Endodermal cell (in vitro differentiated cells): ENCODE measurements around the gene THY1. TPM values are rescaled to one million over a fixed set of nuclear protein-coding genes. Genes with fewer than 3 reads are reported as not detected.
A peak's percentile ranks its signal among the peaks of the same experiment; 100 is the strongest.

ENCODE experiments used
- DNase-seq: peaks from one replicate; pipeline ENCODE4 v3.0.0-alpha.2; 2017
- H3K27ac ChIP-seq: 2 replicates; pipeline ENCODE4 v1.5.1; 2013; ENCODE audit warnings: mild to moderate bottlenecking, low read depth, low read length, moderate library complexity
- H3K27me3 ChIP-seq: 2 replicates; pipeline ENCODE4 v1.6.1; 2013; ENCODE audit warnings: mild to moderate bottlenecking, low read length, moderate library complexity; ENCODE audit not compliant: insufficient read depth, control insufficient read depth, poor library complexity, severe bottlenecking
- H3K36me3 ChIP-seq: 2 replicates; pipeline ENCODE4 v1.7.0; 2013; ENCODE audit warnings: mild to moderate bottlenecking, low read length, moderate library complexity; ENCODE audit not compliant: control insufficient read depth, insufficient read depth
- H3K4me1 ChIP-seq: one replicate; pipeline ENCODE4 v1.7.0; 2013; ENCODE audit warnings: low read length; ENCODE audit not compliant: control insufficient read depth, insufficient read depth
- H3K4me3 ChIP-seq: 2 replicates; pipeline ENCODE4 v1.5.1; 2013; ENCODE audit warnings: mild to moderate bottlenecking, low read length, moderate library complexity
- H3K9ac ChIP-seq: 2 replicates; pipeline ENCODE4 v1.6.1; 2013; ENCODE audit warnings: mild to moderate bottlenecking, low read length, moderate library complexity; ENCODE audit not compliant: poor library complexity, severe bottlenecking; ENCODE audit errors: extremely low read depth
- H3K9me3 ChIP-seq: 2 replicates; pipeline ENCODE4 v1.6.1; 2013; ENCODE audit warnings: mild to moderate bottlenecking, low read length, moderate library complexity; ENCODE audit not compliant: control insufficient read depth
- H3K27ac Mint-ChIP-seq: 2 replicates; pipeline ENCODE4 v1.8.0; 2020; ENCODE audit warnings: mixed read lengths
- H3K27me3 Mint-ChIP-seq: 2 replicates; pipeline ENCODE4 v1.8.0; 2021; ENCODE audit warnings: mild to moderate bottlenecking, mixed read lengths; ENCODE audit not compliant: insufficient read depth
- H3K36me3 Mint-ChIP-seq: 2 replicates; pipeline ENCODE4 v1.8.0; 2020; ENCODE audit warnings: low read depth, mixed read lengths
- H3K4me1 Mint-ChIP-seq: 2 replicates; pipeline ENCODE4 v1.8.0; 2020; ENCODE audit warnings: mixed read lengths
- H3K4me3 Mint-ChIP-seq: 2 replicates; pipeline ENCODE4 v1.8.0; 2020; ENCODE audit warnings: mild to moderate bottlenecking, moderate library complexity, mixed read lengths
- H3K9me3 Mint-ChIP-seq: 2 replicates; pipeline ENCODE4 v1.8.0; 2020; ENCODE audit warnings: mild to moderate bottlenecking, mixed read lengths
- CTCF ChIP-seq: fragments of 200-600 bp; sonication (generic); conservative IDR thresholded peaks from 2 replicates; pipeline ENCODE4 v1.5.0; 2021; ENCODE audit warnings: antibody characterized with exemption, mild to moderate bottlenecking
- WGBS, 2 experiments: methylation state at CpG; one replicate each; pipeline versions ENCODE4 v1.1.5 to v1.1.7; 2013; ENCODE audit warnings: missing lambda C conversion rate in 2 of 2, mixed read lengths in 1 of 2; ENCODE audit not compliant: insufficient coverage in 1 of 2, insufficient read length in 1 of 2; 5-methylcytosine and 5-hydroxymethylcytosine counted together
- total RNA-seq, 2 donors: library from RNA; stranded (reverse); fragmentation: NEBNext Ultra II Directional in 1 of 2; extraction: Animal tissue kit (Norgen Biotek cat#: 25700) in 1 of 2; gene quantifications; 2 replicates in 1 of 2; 3 replicates in 1 of 2; pipeline ENCODE4 v1.2.1, GENCODE V29; 2021

THY1 gene
- total RNA-seq, 2 donors from 2014 or later, result 19.3 to 36.1 TPM

- H3K27me3 ChIP-seq, result no peaks in the 10 kb centered on the region
- H3K9me3 Mint-ChIP-seq, result no peaks in the 10 kb centered on the region
- peak within 1 kb of the TSS; percentile 24 for H3K27ac Mint-ChIP-seq
- no peaks in the 10 kb centered on the region for H3K27me3 Mint-ChIP-seq
- no peak within 1 kb of the TSS for H3K4me3 Mint-ChIP-seq
- H3K27ac ChIP-seq, result no peak within 1 kb of the TSS
- peak within 1 kb of the TSS; percentile 73 for H3K9ac ChIP-seq
- peaks cover 3% of the 10 kb centered on the region for H3K36me3 ChIP-seq
- 0% methylated on average over 16 to 54 of the region's 54 CpGs for WGBS, 2 experiments
- TF ChIP-seq CTCF, result peak; percentile 91
- H3K9me3 ChIP-seq, result no peaks in the 10 kb centered on the region
- H3K36me3 Mint-ChIP-seq, result no peaks in the 10 kb centered on the region
- H3K4me1 ChIP-seq, result peaks cover 27% of the 10 kb centered on the region
- peak; percentile 98 for DNase-seq
- peak within 1 kb of the TSS; percentile 83 for H3K4me3 ChIP-seq
- peaks cover 36% of the 10 kb centered on the region for H3K4me1 Mint-ChIP-seq
Observed at GRCh38 chr11:119381181-119381988, 41.6 kb downstream of the THY1 start, which contains the start of gene USP2. Gene USP2 (minus strand): TSS chr11:119381690. CDS start chr11:119373480, 8,210 bp downstream.

- H3K36me3 ChIP-seq, result peaks cover 5% of the 10 kb centered on the region
- no peaks in the 10 kb centered on the region for H3K27me3 ChIP-seq
- H3K36me3 Mint-ChIP-seq, result no peaks in the 10 kb centered on the region
- H3K4me3 ChIP-seq, result peak overlapping the region; percentile 83
- peak overlapping the region; percentile 73 for H3K9ac ChIP-seq
- H3K27ac Mint-ChIP-seq, result peak overlapping the region; percentile 24
- DNase-seq, result peak; percentile 80
- H3K27ac ChIP-seq, result no peak overlapping the region
- H3K4me3 Mint-ChIP-seq, result no peak overlapping the region
- 1% methylated on average over 10 of the region's 10 CpGs; no CpG with 5 or more reads in 1 of the 2 experiments for WGBS, 2 experiments
- H3K4me1 Mint-ChIP-seq, result peaks cover 39% of the 10 kb centered on the region
- TF ChIP-seq CTCF, result no peak
- no peaks in the 10 kb centered on the region for H3K9me3 Mint-ChIP-seq
- H3K9me3 ChIP-seq, result no peaks in the 10 kb centered on the region
- H3K4me1 ChIP-seq, result peaks cover 33% of the 10 kb centered on the region
- no peaks in the 10 kb centered on the region for H3K27me3 Mint-ChIP-seq
Observed at GRCh38 chr11:119380827-119381180, 42.2 kb downstream of the THY1 start.

- Histone ChIP-seq H3K9ac (peak overlapping the region; percentile 73), H3K4me1 (peaks cover 38% of the 10 kb centered on the region)
Observed at GRCh38 chr11:119380160-119380826, 42.7 kb downstream of the THY1 start.

More at GRCh38 chr11:119380160-119380826, 42.7 kb downstream of the THY1 start:
- H3K9me3 Mint-ChIP-seq, result no peaks in the 10 kb centered on the region
- no peak for DNase-seq
- H3K27ac Mint-ChIP-seq, result peak overlapping the region; percentile 24
- 79 to 81% methylated on average over 10 to 13 of the region's 13 CpGs for WGBS, 2 experiments
- no peak overlapping the region for H3K27ac ChIP-seq
- TF ChIP-seq CTCF, result no peak
- peak overlapping the region; percentile 83 for H3K4me3 ChIP-seq
- no peaks in the 10 kb centered on the region for H3K27me3 ChIP-seq
- no peaks in the 10 kb centered on the region for H3K27me3 Mint-ChIP-seq
- H3K9me3 ChIP-seq, result no peaks in the 10 kb centered on the region
- no peaks in the 10 kb centered on the region for H3K36me3 Mint-ChIP-seq
- peaks cover 5% of the 10 kb centered on the region for H3K36me3 ChIP-seq
- H3K4me1 Mint-ChIP-seq, result peaks cover 44% of the 10 kb centered on the region
- no peak overlapping the region for H3K4me3 Mint-ChIP-seq
